Spleen (tissue), 7 donors: ENCODE results near the gene SSBP3.

Source experiments
- CTCF ChIP-seq, 11 experiments: fragments of 200-600 bp in 7 of 11; fragments of 450-650 bp in 4 of 11; sonication (generic) in 4 of 11; IDR thresholded peaks in 8 of 11; conservative IDR thresholded peaks in 3 of 11; 1 replicate in 7 of 11; 2 replicates in 4 of 11; pipeline versions ENCODE4 v1.4.0 to v1.8.0; 2016 to 2021; ENCODE audit warnings: antibody characterized with exemption in 11 of 11, inconsistent platforms in 4 of 11, mild to moderate bottlenecking in 1 of 11
- POLR2A ChIP-seq, 3 donors: fragments of 450-650 bp; IDR thresholded peaks; one replicate each; pipeline ENCODE4 v1.5.1; 2017; ENCODE audit warnings: antibody characterized with exemption in 3 of 3, mild to moderate bottlenecking in 1 of 3
- donor health status: DM: no; HTN: no; CAD: no; lungs with moderate emphysema.
- donor health status: DM: no; HTN: no; CAD: no.
- donor health status: DM: no; HTN: no; CAD: no.

DNA sequence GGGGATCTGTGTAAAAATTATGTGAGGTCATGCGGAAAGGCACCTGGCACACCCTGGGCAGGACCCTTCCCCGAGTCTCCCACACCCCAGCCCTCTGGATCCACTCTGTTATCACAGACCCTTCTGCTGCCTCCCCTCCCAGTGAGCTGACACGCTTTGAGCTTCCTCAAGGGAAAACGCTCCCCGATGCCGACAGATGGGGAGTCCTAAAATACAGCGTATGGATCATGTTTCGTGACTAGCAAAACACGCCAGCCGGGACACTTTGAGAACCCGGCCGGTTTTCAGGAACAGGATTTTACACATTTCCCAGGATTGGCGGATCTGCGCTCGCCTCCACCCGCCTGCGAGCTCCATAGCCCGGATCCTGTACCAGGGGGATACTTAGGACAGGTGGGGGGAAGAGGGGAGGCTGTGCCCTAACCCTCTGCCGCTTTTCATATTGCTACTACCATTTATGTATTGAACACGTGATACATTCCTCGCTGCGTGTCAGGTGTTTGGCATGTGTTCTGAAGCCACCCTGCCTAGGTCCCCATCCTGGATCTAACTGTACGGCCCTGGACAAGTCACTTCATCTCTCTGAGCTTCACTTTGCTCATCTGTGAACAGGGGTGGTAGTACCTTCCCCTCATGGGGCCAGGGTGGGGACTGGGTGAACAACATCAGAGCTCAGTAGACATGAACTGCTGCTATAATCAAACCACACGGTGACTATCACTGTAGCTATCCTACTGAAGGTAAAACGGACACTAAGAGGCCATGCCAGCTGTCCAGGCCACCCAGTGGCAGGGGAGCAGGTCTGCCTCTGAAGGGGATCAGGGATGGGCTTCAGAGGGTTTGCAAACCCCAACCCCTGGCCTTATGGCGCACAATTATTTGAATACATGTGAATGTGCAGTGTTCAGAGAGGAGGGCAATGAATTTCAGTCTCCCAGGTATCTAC, 63.2 kb downstream of the SSBP3 start:
- no peak for TF ChIP-seq CTCF (IDR thresholded peaks at IDR 0.05 in 8 of 11, conservative IDR thresholded peaks at IDR 0.05 in 3 of 11)
- no peak for TF ChIP-seq POLR2A (IDR thresholded peaks at IDR 0.05)
